ENCODE data around the gene PRKAG2.

Gene PRKAG2

DNA sequence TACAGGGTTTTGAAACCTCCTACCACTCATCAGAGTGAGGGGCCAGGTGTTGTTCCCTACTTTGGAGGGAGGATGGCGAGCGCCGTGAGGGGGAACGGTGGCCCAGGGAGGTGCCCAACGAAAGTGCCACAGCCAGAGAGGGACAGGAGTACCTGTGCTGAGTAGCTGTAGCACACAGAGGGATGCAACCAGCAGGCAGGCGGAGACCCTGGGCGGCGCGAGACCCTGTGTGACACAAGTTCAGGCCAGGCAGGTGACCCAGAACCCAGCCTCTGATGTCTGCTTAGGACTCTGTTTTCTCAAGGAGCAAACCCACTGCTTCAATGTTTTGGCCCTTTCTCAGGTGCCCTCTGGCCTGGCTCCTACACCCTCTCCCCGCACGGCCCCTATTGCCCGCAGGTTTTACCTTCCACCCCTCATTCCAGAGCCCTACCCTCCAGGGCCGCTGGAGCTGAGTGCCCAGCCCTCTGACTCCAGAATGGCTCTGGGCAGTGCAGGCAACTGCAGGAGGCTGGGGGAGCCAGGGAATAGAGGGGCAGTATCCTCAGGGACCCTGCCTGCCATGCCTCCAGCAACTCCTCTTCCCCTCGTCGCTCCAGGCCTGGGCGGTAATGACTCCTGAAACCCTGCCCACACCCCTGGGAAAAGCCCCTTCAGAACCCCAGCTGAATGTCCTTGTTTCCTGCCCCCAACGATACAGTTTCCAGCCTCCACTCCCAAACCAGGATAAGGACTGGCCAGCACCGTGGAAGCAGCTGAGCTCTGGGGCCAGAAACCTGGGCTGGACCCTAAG lies 193.1 kb downstream of the PRKAG2 start:
- peak overlapping the region in 2 of 21 experiments; percentile 23 to 34 for H3K27ac ChIP-seq
- no peak overlapping the region for H3K4me3 ChIP-seq

DNA sequence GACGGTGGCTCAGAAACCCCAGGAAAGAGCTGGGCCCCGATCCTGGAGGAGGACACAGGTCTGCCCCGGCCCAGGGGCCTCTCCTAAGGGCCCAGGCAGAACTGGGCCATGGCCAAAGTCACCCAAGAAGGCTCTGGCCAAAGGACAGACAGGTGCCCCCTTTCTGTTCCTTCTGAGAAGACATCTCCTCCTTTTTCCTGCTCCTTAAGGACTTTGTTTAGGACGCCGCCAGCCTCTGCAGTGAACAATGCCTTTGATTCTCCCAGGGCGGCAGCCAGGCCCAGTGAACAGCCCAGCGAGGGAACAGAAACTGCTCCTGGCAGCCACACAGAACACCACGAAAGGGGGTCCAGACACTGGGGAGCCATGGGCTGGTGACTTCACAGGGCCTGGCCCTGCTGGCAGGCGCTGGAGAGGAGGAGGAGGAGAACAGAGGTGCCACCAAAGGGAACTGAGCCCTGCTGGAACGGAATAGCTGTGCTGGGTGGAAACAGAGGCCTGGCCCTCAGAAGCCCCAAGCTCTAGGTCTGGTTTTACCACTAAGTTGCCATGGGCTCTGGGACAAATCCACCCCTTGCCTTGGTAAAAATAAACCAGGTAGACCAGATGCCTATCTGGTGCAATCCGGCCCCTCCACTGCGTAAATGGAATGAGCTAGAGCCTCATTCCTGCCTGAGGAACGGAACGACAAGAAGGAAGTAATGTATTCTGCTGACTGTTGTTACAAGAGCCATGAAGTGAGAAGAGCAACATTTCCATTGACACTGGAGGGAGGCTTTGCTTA lies 193.9 kb downstream of the PRKAG2 start:
- Histone ChIP-seq H3K4me3 (no peak overlapping the region), H3K27ac (peak overlapping the region in 6 of 21 experiments; percentile 11 to 66 (median 38))

DNA sequence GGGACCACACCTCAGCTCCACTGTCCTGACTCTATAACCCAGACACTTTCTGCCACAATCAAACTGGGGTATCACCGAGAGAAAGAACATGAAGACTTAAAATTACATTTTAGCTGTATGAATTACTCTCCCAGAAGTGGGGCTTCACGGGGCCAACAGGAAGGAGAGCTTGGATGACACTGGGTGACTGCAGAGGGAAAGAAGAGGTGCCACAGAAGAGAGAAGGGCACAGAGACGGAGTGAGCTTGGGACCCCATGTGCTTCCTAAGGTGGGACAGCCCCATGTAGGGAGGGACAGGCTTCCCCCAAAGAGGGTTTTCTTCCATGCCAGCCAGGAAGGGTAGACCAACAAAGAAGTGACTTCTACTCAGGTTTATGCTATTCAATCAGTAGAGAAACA lies 195.2 kb downstream of the PRKAG2 start:
- Histone ChIP-seq H3K27ac (peak overlapping the region in 1 of 21 experiments; percentile 21), H3K4me3 (no peak overlapping the region)

DNA sequence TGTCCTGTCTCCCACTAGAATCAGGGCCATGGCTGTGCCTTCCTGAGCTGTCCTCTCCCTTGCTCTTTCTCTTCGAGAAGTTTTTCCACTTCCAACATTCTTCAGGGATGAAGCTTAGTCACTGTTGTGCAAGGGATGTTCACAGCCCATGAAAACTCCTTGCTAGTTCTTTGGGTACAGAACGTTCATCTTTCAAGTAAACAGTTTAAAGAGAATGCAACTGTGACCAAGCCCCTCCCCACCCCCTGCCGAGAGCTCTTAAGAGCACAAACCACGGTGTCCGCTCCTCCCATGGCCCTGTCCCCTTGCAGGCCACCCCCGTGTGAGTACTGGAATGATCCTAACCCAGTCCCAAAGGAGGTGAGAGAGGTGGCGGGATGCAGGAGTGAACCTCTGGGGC lies 196.1 kb downstream of the PRKAG2 start:
- H3K27ac ChIP-seq: peak overlapping the region in 7 of 21 experiments; percentile 26 to 74 (median 59)

DNA sequence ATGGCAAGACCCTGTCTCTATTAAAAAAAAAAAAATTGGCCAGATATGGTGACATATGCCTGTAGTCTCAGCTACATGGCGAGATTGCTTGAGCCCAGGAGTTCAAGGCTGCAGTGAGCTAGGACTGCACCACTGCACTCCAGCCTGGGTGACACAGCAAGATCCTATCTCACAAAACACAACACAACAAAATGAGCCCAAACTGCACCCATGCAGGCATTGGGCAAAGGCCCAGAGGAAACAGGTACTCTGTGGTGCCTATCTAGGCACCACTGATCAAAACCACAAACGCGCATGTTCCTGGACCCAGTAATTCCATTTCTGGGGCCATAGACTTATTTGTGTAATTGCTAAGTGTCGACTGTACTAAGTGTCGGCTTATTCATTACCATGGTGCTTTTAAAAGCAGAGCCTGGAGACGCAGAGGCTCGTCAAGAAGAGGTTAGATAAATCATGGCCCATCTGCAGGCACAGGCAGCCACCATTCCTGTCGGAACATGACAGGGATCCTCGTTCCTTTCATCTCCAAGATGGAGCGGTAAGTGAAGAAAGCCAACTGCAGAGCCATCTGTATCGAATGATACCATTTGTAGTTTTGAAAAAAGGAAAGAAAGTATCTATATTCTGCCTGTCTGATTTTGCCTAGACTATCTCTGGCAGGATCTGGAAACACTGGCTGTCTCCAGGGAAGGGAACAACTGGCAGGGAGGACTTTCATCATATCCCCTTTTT lies 196.9 kb downstream of the PRKAG2 start:
- peak overlapping the region in 7 of 21 experiments; percentile 40 to 74 (median 59) for H3K27ac ChIP-seq
- no peak overlapping the region for H3K4me3 ChIP-seq

More for the DNA sequence above, 196.1 kb downstream of the PRKAG2 start:
- no peak overlapping the region for H3K4me3 ChIP-seq

DNA sequence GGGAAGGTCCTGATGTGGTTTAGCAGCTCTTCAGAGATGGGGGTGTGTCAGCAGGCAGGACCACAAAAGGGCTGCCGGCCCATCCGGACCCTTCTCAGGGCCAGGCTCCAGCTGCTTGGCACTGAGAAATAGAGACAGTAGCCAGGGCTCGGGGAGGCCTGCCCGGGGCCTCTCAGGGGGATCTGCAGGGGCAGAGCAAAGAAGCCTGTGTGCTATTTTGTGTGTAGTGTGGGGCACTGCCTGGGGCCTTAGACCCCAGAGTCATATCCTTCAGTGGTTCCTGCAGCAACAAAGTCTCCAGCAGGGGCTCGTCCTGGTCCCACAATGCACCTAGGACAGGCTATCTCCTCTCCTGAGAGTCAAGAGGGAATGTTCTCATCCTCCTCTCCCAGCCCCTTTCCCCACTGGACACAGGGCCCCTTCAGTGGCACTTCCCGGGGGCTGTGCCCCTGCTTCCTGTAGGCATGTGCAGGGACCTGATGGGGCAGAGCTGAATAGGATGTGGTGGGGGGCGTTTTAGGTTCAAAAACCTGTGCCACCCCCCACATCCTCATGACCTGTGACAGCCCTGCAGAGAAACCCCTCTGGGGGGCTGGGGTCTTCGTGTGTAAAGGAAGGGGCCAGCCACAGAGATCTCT lies 197.7 kb downstream of the PRKAG2 start:
- peak overlapping the region in 3 of 21 experiments; percentile 20 to 51 (median 26) for H3K27ac ChIP-seq
- H3K4me3 ChIP-seq: no peak overlapping the region

DNA sequence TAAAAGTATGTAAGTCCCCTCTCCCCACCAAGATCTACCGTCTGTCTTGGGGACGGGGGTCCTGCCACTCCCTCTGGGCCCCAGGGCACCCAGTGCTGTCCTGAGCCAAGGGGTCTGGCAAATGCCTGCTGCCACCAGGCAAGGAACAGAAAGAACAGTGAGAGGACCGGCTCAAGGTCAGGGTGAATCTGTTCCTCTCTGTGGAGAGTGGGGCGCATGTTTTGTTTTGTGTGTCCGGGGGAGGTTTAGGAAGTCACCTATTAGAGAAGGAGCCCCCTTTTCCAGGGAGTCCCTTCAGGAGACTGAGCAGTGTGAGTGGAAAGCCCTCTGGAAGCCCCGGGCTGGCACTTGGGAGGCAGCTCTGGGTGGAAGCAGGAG lies 198.7 kb downstream of the PRKAG2 start:
- H3K27ac ChIP-seq: peak overlapping the region in 1 of 21 experiments; percentile 5

DNA sequence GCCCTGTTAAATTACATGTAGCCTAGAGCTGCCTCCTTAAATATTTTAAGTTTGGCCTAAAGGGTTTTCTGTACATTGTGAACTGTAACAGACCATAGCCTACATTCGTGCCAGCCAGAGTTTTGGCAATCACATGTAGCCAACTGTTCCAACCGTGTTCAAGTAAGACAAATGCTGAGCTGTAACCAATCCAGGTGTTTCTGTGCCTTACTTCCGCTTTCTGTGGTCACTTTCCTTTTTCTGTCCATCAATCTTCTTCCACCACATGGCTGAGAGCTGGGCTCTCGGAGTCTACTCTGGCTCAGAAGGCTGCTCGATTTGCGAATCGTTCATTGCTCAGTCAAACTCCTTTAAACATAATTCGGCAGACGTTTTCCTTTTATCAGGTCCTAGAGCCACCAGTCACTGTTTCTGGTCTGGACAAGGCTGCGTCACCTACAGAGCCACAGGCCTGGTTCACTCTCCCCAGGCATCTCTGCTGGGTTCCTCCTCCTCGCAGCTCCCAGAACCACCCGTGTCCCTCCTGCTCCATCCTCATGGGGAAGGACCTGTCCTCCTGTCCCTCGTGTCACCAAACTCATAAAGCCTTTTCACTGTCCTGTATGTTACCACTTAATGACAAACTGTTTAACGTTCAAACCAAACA lies 199.2 kb downstream of the PRKAG2 start:
- no peak overlapping the region for H3K4me3 ChIP-seq
- H3K27ac ChIP-seq: peak overlapping the region in 2 of 21 experiments; percentile 30 to 52

More for the DNA sequence above, 198.7 kb downstream of the PRKAG2 start:
- no peak overlapping the region for H3K4me3 ChIP-seq

DNA sequence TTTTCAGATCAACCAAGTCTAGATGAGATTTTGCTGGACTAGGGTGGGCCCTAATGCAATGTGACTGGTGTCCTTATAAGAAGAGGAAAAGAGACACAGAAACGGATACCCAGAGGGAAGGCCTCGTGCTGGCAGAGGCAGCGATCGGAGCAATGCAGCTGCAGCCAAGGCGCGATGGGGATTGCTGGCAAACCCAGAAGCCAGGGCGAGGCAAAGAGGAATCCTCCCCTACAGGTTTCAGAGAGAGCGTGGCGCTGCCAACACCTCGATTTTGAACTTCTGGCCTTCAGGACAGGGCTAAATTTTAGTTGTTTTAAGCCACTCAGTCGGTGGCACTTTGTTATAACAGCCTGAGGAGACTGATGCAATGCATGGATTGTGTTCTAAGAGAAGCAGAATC lies 200.2 kb downstream of the PRKAG2 start:
- H3K27ac ChIP-seq: peak overlapping the region in 1 of 21 experiments; percentile 52

DNA sequence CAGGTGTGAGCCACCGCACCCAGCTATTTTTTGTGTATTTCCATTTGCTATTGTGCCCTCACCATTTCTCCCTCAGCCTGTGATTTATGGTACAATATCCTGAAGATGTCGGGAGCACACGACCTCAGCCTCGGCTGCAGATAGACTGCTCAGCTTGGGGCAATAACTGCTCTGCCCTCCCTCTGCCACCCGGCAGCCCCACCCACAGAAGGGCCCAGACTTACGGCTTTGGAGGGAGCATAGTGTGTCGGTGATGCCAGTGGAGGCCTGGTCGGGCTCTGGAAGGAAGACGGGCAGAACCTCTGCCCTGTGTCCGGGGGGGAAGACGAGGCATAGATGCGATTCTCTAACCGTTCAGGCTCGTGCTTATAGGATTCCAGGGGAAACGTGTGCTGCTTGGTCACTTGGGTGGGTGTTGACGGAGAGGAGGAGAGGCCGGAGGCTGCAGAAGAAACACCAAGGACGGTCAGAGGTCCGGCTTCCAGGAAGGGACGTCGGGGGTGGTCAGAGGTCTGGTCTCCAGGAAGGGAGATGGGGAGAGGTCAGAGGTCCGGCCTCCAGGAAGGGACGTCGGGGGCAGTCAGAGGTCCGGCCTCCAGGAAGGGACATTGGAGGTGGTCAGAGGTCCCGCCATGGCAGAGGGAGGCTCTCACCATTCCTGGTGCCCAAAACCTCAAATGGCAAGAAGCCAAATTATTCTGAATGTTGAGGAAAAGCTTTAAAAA lies 201.6 kb downstream of the PRKAG2 start:
- no peak overlapping the region for H3K4me3 ChIP-seq
- no peak overlapping the region for H3K27ac ChIP-seq

More for the DNA sequence above, 200.2 kb downstream of the PRKAG2 start:
- no peak overlapping the region for H3K4me3 ChIP-seq

DNA sequence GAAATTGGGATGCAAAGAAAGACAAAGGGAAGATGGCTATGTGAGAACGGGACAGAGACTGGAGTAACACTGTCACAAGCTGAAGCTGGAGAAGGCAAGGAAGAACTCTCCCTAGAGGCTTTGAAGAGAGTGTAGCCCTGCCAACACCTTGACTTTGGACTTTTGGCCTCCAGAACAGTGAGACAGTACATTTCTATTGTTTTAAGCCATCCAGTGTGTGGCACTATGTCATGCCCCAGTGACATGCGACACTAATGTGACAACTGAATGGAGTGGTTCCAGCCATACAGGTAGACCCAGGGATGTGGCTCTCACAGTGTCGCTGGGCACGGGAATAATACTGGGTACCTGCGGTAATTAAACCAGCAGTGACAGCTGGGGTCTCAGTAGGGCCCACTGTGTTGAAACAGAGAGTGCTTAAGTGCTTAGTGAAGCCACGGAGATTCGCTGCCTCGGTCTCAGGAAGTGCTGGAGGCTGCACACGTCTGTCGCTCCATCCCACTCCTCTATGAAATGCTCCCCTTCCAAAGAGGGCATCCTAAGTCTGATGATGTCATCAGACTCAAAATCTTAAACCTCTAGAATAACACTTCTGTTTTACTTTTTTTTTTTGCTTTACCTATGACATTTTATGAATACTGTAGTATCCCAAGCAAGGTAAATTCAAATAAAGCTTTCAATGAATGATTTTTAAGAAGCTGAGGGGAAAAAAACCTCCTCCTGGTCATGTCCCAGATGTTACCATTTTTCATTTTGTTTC lies 202.6 kb downstream of the PRKAG2 start:
- H3K4me3 ChIP-seq: no peak overlapping the region
- no peak overlapping the region for H3K27ac ChIP-seq

DNA sequence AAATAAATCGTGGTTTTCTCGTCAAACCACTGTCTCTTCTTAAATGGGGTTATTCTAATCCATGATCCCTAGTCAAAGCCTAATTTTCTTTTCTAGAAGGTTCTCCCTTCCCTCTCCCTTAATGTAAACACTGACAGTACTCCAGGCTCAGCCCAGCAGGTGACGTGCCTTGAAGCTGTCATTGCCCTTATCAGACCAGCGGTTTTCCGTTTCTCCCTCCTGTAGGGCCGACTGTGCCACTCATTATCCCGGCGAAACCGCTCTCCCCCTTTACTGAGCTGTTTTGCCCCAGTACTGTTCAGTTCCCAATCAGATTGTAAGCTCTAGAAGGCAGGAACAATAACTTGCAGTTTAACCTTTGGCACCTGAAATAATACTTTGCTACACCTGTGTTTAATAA lies 203.7 kb downstream of the PRKAG2 start:
- Histone ChIP-seq H3K4me3 (no peak overlapping the region), H3K27ac (no peak overlapping the region)

DNA sequence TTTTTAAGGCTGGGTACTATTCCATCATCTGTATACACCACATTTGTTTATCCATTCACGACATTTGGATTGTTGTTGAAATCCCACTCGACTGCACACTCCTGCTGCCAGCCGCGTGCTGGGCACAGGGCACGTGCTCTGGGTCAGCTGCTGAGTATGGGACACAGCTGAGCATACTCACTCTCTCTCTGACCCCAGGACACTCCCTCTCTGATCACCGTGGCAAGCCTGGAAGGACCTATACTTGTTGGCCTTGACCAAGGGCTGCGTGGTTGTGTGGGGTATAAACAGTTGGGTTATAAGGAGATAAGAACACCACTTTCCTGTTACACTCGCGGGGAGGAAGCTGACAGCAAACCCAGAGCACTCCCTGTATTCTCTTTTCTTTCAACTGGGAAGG lies 204.2 kb downstream of the PRKAG2 start:
- H3K4me3 ChIP-seq: no peak overlapping the region
- H3K27ac ChIP-seq: no peak overlapping the region

DNA sequence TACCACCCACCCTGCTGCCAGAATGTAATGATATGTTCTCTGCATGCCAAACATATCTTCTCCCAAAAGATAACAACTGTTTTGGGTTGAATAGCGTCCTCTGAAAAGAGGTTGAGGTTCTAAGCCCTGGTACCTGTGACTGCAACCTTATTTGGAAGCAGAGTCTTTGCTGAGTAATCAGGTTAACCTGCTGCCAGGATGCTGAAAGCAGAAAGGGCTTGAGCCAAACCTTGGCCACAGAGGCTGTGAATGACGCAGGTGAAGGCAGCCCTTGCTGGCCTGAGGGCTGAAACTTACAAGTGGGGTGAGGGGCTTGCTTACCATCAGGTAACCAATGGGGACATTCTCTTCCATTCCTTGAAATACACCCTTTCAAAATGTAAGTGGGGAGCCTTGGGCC lies 205.4 kb downstream of the PRKAG2 start:
- Histone ChIP-seq H3K4me3 (no peak overlapping the region), H3K27ac (no peak overlapping the region)

DNA sequence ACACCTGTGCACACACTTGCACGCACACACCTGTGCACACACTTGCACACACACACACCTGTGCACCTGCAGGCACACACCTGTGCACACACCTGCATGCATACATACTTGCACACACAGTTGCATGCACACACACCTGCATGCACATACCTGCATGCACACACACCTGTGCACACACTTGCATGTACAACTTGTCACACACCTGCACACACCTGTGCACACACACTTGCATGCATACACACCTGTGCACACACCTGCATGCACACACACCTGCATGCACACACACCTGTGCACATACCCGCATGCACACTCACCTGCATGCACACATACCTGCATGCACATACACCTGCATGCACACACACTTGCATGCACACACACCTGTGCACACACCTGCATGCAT lies 207.2 kb downstream of the PRKAG2 start:
- no peak overlapping the region for H3K4me3 ChIP-seq
- no peak overlapping the region for H3K27ac ChIP-seq

DNA sequence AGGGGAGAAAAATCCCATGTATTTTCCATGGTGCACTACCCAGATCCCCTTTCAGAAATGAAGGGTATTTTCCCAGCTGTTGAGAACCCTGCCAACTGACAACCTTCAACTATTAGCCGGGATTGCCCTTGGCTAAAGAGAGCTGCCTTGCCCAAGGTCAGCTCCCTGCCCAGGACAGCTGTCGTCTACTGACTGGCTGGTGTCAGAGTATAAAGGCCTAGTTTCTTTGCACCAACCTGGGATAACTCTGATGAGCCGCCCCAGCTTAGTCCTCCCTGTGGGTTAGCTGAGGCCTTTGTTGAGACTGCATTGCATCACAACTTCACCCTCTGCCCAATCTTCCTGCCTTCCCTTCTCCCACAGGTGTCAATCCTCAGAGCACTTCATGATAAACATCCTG lies 210.0 kb downstream of the PRKAG2 start:
- Histone ChIP-seq H3K27ac (no peak overlapping the region), H3K4me3 (no peak overlapping the region)

DNA sequence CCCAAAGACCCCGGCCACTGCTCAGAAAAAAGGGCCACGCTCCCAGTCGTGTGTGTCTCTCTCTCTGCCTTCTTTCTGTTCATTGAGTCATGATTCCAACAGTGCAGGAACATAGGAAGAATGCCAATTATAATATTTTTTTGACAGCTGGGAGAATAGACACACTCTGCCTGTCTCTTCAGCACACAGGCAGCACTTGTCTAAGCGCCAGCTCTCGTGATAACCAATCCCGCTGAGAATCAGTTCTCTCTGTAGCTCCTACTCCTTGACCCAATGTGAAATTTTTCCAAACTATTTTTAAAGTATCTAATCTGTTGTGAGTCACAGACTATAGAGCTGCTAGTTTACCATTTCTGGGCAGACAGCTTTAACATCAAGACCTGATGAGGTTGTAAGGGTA lies 211.5 kb downstream of the PRKAG2 start:
- Histone ChIP-seq H3K4me3 (no peak overlapping the region), H3K27ac (peak overlapping the region in 1 of 21 experiments; percentile 6)

DNA sequence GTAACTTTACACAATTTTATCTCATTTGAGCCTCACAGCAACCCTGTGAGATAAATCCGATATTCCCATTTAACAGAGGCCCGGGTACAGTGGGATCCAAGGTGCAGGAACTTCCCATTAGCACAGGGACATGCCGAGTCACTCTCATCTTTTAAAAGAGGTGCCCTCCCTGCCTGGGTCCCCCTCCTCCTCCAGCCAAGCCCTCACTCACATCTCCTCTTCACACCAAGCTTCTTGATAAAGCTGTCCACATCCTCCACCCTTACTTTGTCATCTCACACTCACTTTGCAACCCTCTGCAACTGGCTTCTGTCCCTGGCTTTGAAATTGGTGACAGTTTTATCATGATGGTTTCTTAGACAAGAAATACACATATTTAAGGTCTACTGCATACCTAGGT lies 212.6 kb downstream of the PRKAG2 start:
- no peak overlapping the region for H3K4me3 ChIP-seq
- H3K27ac ChIP-seq: no peak overlapping the region

Data from skin epidermis (tissue), 12 donors.